ENCODE measurements around the gene STRN4.

The STRN4 gene

DNA sequence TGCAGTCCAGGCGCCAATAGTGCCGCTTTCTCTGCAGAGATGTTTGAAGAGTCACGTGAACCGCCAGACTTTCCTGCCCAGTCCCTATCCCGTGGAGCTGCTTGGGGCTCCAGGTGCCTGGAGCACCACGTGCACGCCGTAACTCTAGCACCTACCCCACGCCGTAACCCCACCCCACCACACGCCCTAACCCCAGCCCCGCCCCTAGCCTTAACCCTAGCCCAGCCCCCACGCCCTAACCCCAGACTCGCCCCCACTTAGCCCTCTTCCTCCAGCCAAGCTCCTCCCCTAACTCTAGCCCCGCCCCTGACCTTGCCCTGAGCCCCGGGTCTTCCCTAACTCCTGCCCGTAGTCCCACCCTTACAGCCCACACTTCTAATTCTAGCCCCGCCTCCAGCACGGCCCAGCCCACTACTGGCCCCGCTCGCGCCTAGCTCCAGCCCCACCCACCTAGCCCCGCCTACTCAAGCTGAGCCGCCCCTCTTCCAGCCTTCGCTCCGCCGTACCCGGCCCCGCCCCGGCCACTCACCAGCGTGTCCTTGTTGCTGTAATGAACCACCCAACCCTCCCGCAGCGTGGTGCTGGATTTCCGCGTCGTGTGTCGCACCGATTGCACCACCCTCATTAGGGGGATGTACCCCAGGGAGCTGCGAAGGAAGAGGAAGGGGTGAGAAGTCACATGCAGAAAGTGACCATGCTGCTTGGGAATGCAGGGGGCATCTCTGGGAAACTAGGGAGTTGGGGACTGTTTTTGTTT lies 48.9 kb downstream of the STRN4 start:
- peaks cover 23 to 78% of the 10 kb centered on the region in 2 donors for H3K36me3 ChIP-seq (ENCODE audit: control insufficient read depth in 1 of 2, insufficient read depth in 2 of 2, low read length in 2 of 2)
- no peak overlapping the region for H3K27ac ChIP-seq (ENCODE audit: low read length)
- no peaks in the 10 kb centered on the region for H3K27me3 ChIP-seq (ENCODE audit: low read depth, low read length)
- peaks cover 0 to 10% of the 10 kb centered on the region in 2 donors for H3K4me1 ChIP-seq (ENCODE audit: control insufficient read depth in 1 of 2, insufficient read depth in 2 of 2, low read length in 2 of 2)
- peak overlapping the region in 1 of 2 donors; percentile 37 for H3K4me3 ChIP-seq (ENCODE audit: low read depth in 1 of 2, low read length in 2 of 2)
- no peaks in the 10 kb centered on the region for H3K9me3 ChIP-seq (ENCODE audit: control insufficient read depth in 1 of 2, low read length in 2 of 2)

DNA sequence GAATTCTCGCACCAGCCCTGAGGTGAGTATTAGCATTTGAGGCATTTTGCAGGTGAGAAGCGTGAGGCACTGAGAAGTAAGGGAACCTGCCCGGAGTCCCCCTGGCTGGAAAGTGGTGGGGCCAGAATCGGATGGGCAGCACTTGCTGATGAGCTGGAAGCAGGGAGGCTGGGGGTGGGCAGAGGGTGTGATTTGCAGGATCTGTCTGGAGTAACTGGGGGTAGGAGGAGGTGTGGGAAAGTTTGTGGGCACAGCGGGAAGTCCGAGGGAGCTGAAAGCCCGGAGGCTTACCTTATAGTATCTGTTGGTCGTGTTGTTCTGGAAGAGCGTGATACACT lies 49.4 kb downstream of the STRN4 start:
- Histone ChIP-seq H3K4me1 (ENCODE audit: control insufficient read depth in 1 of 2, insufficient read depth in 2 of 2, low read length in 2 of 2) (peaks cover 0 to 10% of the 10 kb centered on the region in 2 donors), H3K36me3 (ENCODE audit: control insufficient read depth in 1 of 2, insufficient read depth in 2 of 2, low read length in 2 of 2) (peaks cover 28 to 78% of the 10 kb centered on the region in 2 donors), H3K9me3 (ENCODE audit: control insufficient read depth in 1 of 2, low read length in 2 of 2) (no peaks in the 10 kb centered on the region), H3K27me3 (ENCODE audit: low read depth, low read length) (no peaks in the 10 kb centered on the region), H3K4me3 (ENCODE audit: low read depth in 1 of 2, low read length in 2 of 2) (peak overlapping the region in 1 of 2 donors; percentile 37), H3K27ac (ENCODE audit: low read length) (no peak overlapping the region)

DNA sequence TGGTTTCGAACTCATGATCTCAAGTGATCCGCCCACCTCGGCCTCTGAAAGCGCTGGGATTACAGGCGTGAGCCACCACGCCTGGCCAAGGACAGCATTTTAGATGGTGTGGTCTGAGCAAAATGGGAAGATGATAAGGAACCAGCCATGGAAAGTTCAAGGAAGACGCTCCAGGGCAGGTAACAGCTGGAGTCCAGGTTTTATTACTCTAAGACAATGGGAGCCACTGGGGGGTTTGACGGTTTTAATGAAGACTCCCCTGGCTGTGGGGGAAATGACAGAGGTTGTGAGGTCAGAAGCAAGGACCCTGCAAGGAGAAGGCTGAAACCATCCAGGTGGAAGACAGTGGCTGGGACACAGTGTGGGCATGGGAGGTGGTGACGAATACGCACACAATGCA lies 50.2 kb downstream of the STRN4 start:
- H3K9me3 ChIP-seq (ENCODE audit: control insufficient read depth in 1 of 2, low read length in 2 of 2), result no peaks in the 10 kb centered on the region
- H3K27me3 ChIP-seq (ENCODE audit: low read depth, low read length), result no peaks in the 10 kb centered on the region
- H3K4me3 ChIP-seq (ENCODE audit: low read depth in 1 of 2, low read length in 2 of 2), result no peak overlapping the region
- no peak overlapping the region for H3K27ac ChIP-seq (ENCODE audit: low read length)
- H3K36me3 ChIP-seq (ENCODE audit: control insufficient read depth in 1 of 2, insufficient read depth in 2 of 2, low read length in 2 of 2), result peaks cover 36 to 78% of the 10 kb centered on the region in 2 donors
- H3K4me1 ChIP-seq (ENCODE audit: control insufficient read depth in 1 of 2, insufficient read depth in 2 of 2, low read length in 2 of 2), result peaks cover 0 to 10% of the 10 kb centered on the region in 2 donors

- Histone ChIP-seq H3K27me3 (ENCODE audit: low read depth, low read length) (no peaks in the 10 kb centered on the region), H3K27ac (ENCODE audit: low read length) (no peak overlapping the region), H3K9me3 (ENCODE audit: control insufficient read depth in 1 of 2, low read length in 2 of 2) (no peaks in the 10 kb centered on the region), H3K4me1 (ENCODE audit: control insufficient read depth in 1 of 2, insufficient read depth in 2 of 2, low read length in 2 of 2) (peaks cover 0 to 10% of the 10 kb centered on the region in 2 donors), H3K4me3 (ENCODE audit: low read depth in 1 of 2, low read length in 2 of 2) (no peak overlapping the region), H3K36me3 (ENCODE audit: control insufficient read depth in 1 of 2, insufficient read depth in 2 of 2, low read length in 2 of 2) (peaks cover 42 to 80% of the 10 kb centered on the region in 2 donors)
Observed at GRCh38 chr19:46693760-46694159, 52.5 kb downstream of the STRN4 start.

GRCh38 chr19:46692918-46693722 lies 53.1 kb downstream of the STRN4 start:
- H3K36me3 ChIP-seq (ENCODE audit: control insufficient read depth in 1 of 2, insufficient read depth in 2 of 2, low read length in 2 of 2), result peaks cover 39 to 79% of the 10 kb centered on the region in 2 donors

GRCh38 chr19:46691948-46692347 lies 54.3 kb downstream of the STRN4 start:
- Histone ChIP-seq H3K27me3 (ENCODE audit: low read depth, low read length) (no peaks in the 10 kb centered on the region), H3K4me3 (ENCODE audit: low read depth in 1 of 2, low read length in 2 of 2) (no peak overlapping the region), H3K27ac (ENCODE audit: low read length) (no peak overlapping the region), H3K36me3 (ENCODE audit: control insufficient read depth in 1 of 2, insufficient read depth in 2 of 2, low read length in 2 of 2) (peaks cover 48 to 86% of the 10 kb centered on the region in 2 donors), H3K4me1 (ENCODE audit: control insufficient read depth in 1 of 2, insufficient read depth in 2 of 2, low read length in 2 of 2) (peaks cover 0 to under 1% of the 10 kb centered on the region in 2 donors), H3K9me3 (ENCODE audit: control insufficient read depth in 1 of 2, low read length in 2 of 2) (no peaks in the 10 kb centered on the region)

More at GRCh38 chr19:46692918-46693722, 53.1 kb downstream of the STRN4 start:
- no peak overlapping the region for H3K27ac ChIP-seq (ENCODE audit: low read length)
- no peaks in the 10 kb centered on the region for H3K27me3 ChIP-seq (ENCODE audit: low read depth, low read length)
- H3K9me3 ChIP-seq (ENCODE audit: control insufficient read depth in 1 of 2, low read length in 2 of 2), result no peaks in the 10 kb centered on the region
- no peak overlapping the region for H3K4me3 ChIP-seq (ENCODE audit: low read depth in 1 of 2, low read length in 2 of 2)
- peaks cover 0 to 10% of the 10 kb centered on the region in 2 donors for H3K4me1 ChIP-seq (ENCODE audit: control insufficient read depth in 1 of 2, insufficient read depth in 2 of 2, low read length in 2 of 2)

DNA sequence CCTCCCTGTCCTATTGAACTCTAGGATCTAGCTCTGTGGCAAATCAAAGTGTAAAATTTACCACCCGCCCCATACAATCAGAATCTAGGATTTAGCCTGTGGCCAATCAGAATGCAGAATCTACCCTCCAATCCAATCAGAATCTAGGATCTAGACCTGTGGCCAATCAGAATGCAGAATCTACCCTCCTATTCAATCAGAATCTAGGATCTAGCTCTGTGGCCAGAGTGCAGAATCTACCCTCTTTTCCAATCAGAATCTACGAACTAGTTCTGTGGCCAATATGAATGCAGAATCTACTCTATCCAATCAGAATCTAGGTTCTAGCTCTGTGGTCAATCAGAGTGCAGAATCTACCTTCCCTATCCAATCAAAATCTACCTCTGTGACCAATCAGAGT lies 55.1 kb downstream of the STRN4 start:
- Histone ChIP-seq H3K9me3 (ENCODE audit: control insufficient read depth in 1 of 2, low read length in 2 of 2) (no peaks in the 10 kb centered on the region), H3K27ac (ENCODE audit: low read length) (no peak overlapping the region), H3K4me3 (ENCODE audit: low read depth in 1 of 2, low read length in 2 of 2) (no peak overlapping the region), H3K27me3 (ENCODE audit: low read depth, low read length) (no peaks in the 10 kb centered on the region), H3K4me1 (ENCODE audit: control insufficient read depth in 1 of 2, insufficient read depth in 2 of 2, low read length in 2 of 2) (no peaks in the 10 kb centered on the region), H3K36me3 (ENCODE audit: control insufficient read depth in 1 of 2, insufficient read depth in 2 of 2, low read length in 2 of 2) (peaks cover 46 to 83% of the 10 kb centered on the region in 2 donors)

DNA sequence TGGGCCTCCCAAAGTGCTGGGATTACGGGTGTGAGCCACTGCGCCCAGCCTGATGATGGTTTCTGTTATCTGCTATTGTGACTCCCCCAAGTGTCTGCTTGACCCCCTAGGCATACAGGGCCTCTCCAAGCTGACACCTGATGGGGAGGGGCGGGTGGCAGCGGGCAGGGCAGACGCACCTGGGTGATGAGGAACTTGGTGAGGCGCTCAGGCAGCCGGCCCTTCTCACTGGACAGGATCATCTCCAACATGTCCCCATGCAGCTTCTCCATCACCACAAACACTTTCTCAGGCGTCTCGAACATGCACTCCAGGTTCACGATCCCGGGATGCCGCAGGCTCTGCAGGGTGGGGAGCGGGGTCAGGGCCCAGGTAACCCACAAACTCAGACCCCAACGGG lies 56.9 kb downstream of the STRN4 start:
- Histone ChIP-seq H3K4me3 (ENCODE audit: low read depth in 1 of 2, low read length in 2 of 2) (no peak overlapping the region), H3K9me3 (ENCODE audit: control insufficient read depth in 1 of 2, low read length in 2 of 2) (no peaks in the 10 kb centered on the region), H3K27me3 (ENCODE audit: low read depth, low read length) (no peaks in the 10 kb centered on the region), H3K27ac (ENCODE audit: low read length) (no peak overlapping the region), H3K36me3 (ENCODE audit: control insufficient read depth in 1 of 2, insufficient read depth in 2 of 2, low read length in 2 of 2) (peaks cover 48 to 85% of the 10 kb centered on the region in 2 donors), H3K4me1 (ENCODE audit: control insufficient read depth in 1 of 2, insufficient read depth in 2 of 2, low read length in 2 of 2) (no peaks in the 10 kb centered on the region)

- peaks cover 43 to 77% of the 10 kb centered on the region in 2 donors for H3K36me3 ChIP-seq (ENCODE audit: control insufficient read depth in 1 of 2, insufficient read depth in 2 of 2, low read length in 2 of 2)
- no peaks in the 10 kb centered on the region for H3K4me1 ChIP-seq (ENCODE audit: control insufficient read depth in 1 of 2, insufficient read depth in 2 of 2, low read length in 2 of 2)
- no peaks in the 10 kb centered on the region for H3K9me3 ChIP-seq (ENCODE audit: control insufficient read depth in 1 of 2, low read length in 2 of 2)
- no peak overlapping the region for H3K4me3 ChIP-seq (ENCODE audit: low read depth in 1 of 2, low read length in 2 of 2)
- no peaks in the 10 kb centered on the region for H3K27me3 ChIP-seq (ENCODE audit: low read depth, low read length)
- H3K27ac ChIP-seq (ENCODE audit: low read length), result no peak overlapping the region
Observed at GRCh38 chr19:46687438-46688145, 58.7 kb downstream of the STRN4 start.

DNA sequence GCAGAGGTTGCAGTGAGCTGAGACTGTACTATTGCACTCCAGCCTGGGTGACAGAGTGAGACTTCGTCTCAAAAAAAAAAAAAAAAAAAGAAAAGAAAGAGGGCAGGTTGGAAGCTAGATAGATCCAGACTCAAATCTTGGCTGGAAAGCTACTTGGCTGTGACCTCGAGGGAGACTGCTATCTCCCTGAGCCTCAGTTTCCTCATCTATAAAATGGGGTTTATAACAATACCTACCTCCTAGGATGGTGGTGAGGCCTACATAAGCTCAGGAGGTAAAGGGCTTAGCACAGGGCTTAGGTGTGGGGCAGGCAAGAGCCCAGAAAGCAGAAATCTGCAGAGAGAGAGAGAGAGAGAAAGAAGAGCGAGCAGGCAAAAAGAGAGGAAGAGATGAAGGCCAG lies 61.1 kb downstream of the STRN4 start:
- peaks cover 19 to 63% of the 10 kb centered on the region in 2 donors for H3K36me3 ChIP-seq (ENCODE audit: control insufficient read depth in 1 of 2, insufficient read depth in 2 of 2, low read length in 2 of 2)
- H3K4me3 ChIP-seq (ENCODE audit: low read depth in 1 of 2, low read length in 2 of 2), result no peak overlapping the region
- H3K9me3 ChIP-seq (ENCODE audit: control insufficient read depth in 1 of 2, low read length in 2 of 2), result no peaks in the 10 kb centered on the region
- no peaks in the 10 kb centered on the region for H3K4me1 ChIP-seq (ENCODE audit: control insufficient read depth in 1 of 2, insufficient read depth in 2 of 2, low read length in 2 of 2)
- H3K27ac ChIP-seq (ENCODE audit: low read length), result no peak overlapping the region
- H3K27me3 ChIP-seq (ENCODE audit: low read depth, low read length), result no peaks in the 10 kb centered on the region

DNA sequence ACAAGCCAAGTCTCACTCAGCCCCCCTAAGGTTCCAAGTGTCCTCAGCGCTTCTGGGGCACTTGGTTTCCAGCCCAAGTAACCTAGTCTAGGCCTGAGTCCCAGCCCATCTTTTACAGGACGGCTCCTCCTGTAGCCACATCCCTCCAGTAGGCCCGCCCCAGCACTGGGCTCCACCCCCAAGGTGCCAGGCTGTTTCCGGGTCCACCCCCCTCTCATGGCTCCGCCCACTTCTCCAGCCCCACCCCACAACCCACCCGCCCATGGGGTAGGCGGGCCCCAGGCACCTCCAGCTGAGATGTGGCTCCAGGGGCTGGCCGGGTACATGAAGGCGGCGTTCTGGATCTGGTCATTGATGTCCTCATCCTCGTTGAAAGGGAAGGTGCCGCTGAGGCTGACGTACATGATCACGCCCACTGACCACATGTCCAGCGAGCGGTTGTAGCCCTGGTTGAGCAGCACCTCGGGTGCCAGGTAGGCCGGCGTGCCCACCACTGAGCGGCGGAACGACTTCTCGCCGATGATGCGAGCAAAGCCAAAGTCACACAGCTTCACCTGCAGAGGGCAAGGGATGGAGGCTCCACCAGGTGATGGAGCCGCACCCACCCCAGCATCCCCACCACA lies 68.0 kb downstream of the STRN4 start:
- no peaks in the 10 kb centered on the region for H3K9me3 ChIP-seq (ENCODE audit: control insufficient read depth in 1 of 2, low read length in 2 of 2)
- no peak overlapping the region for H3K4me3 ChIP-seq (ENCODE audit: low read depth in 1 of 2, low read length in 2 of 2)
- no peak overlapping the region for H3K27ac ChIP-seq (ENCODE audit: low read length)
- H3K27me3 ChIP-seq (ENCODE audit: low read depth, low read length), result no peaks in the 10 kb centered on the region
- H3K36me3 ChIP-seq (ENCODE audit: control insufficient read depth in 1 of 2, insufficient read depth in 2 of 2, low read length in 2 of 2), result peaks cover 17 to 48% of the 10 kb centered on the region in 2 donors
- no peaks in the 10 kb centered on the region for H3K4me1 ChIP-seq (ENCODE audit: control insufficient read depth in 1 of 2, insufficient read depth in 2 of 2, low read length in 2 of 2)

Measured in muscle layer of duodenum (tissue), 2 donors.